ENCODE data around the gene ITSN2.
"Not testable (repeated sequence)": the region's sequence is repeated elsewhere in the genome, so short reads cannot be mapped to it uniquely, and the experiment has no call there.

The ITSN2 gene

DNA sequence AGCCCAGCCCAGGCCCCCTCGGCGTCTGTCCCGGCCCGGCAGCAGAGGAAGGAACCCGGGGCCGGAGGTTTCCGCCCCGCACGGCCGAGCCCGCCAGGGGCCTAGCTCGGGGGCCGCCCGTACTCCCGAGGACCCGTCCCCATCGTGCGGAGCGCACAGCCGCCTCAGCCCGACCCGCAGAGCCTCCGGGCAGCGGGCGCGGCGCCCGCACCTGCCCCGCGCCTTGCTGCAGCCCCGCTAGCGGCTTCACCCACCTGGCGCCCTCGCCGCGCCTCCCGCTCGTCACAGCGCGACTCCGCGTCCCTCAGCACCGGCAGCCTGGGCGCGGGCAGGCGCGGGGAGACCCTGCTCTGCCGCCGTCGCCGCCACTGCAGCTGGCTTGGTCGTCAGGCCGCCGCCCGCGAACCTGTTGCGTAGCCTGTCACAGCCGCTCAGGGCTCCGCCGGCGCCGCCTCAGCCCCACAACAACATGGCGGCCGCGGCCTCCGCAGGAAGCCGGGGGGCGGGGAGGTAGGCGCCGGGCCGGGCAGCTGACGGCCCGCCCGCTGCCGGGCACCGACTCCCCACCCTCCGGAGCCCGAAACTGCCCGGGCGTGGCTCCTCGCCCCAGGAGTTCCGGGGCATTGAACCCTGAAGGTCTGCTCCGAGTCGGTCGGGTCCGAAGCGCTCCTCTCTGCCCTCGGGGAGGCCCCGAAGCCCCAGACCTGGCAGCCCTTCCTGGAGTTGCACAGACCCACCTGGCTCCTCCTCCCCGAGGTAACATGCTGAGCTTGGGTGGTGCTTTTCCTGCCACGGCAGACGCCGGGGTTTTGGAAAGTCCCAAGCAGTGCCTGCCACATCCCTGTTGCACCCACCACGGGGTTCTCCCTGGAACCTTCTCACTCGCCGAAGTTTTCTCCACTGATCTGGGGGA, at the start of gene ITSN2:
TSS of gene ITSN2 (minus strand) at position 487 of the 913 bp plus-strand sequence. CDS start 32,454 bp downstream, outside the sequence.
- peak; percentile 14 to 78 for DNase-seq

DNA sequence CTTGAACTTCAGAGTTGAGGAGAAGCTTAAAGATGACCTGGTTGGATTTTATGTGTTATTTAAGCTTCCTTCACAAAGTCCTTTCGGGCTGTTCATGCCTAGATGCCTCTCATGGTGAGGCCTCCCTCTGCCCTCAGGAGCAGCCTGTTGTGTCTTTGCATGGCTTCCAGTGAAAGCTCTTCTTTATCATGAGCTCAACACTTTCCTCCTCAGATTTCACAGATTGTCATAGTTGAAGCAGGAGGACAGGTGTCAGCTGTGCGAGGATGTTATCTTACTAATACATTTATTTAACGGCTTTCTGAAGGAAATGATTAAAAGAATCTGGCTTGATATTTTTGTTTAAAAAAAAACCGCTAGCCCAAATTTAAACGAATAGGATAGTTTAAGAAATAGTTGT, 48.8 kb upstream of the ITSN2 start:
- DNase-seq: no peak

- DNase-seq: not testable (repeated sequence)
Observed at GRCh38 chr2:24408704-24409103, 48.4 kb upstream of the ITSN2 start.

DNA sequence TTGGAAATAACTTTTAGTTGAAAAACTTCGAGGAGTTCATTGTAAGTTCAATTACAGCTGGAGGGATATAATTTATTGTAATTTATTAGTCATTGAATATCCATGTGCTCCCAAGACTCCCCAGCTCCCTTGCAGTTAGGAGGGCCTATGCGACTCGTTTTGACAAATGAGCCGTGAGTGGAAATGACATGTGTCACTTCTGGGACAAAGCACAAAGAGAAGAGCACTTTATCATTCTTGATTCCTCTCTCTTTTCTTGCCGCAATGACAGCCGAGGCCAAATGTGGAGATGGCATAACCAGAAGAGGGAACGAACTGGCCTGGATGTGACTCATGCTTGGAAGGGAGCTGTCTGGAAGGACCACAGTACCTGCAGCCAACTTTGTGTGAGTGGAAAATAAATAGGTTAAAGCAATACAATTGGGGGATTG, 44.2 kb upstream of the ITSN2 start:
- DNase-seq: no peak

DNA sequence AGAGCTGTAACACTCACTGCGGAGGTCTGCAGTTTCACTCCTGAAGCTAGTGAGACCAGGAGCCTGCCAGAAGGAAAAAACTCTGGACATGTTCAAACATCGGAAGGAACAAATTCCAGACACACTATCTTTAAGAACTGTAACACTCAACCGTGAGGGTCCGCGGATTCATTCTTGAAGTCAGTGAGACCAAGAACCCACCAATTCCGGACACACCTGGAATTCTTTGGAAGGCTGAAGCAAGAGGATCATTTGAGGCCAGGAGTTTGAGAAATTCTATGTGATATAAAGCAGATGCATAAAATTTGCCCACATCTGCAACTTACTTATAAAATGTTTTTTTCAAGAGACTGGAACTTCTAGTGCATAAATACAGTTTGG, 43.5 kb upstream of the ITSN2 start:
- DNase-seq: no peak

GRCh38 chr2:24403168-24403831, 43.0 kb upstream of the ITSN2 start:
- no peak for DNase-seq

DNA sequence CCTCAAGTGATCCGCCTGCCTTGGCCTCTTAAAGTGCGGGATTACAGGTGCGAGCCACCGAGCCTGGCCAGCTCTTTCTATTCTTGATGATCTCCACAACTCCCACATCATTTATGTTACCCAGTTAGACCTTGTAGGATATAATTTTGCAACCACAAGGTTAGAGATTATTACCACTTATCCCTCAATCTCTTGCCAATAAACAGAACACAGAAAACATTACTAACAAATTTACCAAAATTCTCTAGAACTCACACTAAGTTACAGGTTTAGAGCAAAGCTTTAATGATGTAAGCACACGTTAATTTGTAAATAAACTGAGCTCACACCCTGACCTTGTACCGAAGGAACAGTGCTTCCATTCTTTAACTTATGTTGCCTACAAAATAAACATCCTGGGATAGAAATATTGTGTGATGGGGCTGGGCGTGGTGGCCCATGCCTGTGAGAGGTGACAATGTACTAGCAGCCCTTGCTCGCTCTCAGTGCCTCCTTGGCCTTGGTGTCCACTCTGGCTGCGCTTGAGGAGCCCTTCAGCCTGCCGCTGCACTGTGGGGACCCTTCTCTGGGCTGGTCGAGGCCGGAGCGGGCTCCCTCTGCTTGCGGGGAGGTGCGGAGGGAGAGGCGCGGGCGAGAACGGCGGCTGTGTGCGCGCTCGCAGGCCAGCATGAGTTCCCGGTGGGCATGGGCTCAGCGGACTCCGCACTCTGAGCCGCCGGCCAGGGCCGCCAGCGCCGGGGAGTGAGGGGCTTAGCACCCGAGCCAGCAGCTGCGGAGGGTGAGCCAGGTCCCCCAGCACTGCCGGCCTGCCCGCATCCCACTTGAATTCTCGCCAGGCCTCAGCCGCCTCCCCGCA, 42.1 kb upstream of the ITSN2 start:
- no peak for DNase-seq

DNA sequence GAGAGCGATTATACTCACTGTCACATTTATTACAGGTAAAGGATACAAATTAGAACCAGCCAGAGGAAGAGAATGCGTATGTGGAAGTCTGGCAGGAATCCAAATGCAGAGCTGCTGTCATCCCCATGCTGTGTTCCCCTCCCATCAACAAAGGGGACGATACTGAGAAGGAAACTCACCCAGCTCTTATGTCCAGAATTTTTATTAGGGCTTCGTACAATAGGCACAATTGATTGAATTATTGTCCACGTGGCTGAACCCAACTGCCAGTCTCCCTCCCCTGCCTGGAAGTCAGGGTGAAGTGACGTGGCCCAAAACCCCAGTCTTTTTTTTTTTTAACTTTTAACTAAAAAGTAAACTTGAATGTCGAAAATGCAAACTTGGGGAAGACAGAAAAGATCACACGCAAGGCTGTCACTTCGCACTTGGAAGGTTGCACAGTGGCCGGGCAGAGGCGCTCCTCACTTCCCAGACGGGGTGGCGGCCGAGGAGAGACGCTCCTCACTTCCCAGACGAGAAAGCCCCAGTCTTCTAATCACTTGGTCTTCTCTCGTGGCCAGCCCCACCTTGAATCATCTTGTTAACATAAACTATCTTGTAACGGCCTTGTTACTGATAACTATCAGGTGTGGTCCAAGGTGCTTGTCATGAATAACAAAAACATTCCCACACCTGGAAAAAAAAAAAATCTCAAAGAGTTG, 40.0 kb upstream of the ITSN2 start:
- peak in 1 of 2 experiments; percentile 59 for DNase-seq

- DNase-seq: peak; percentile 63 to 71
Observed at GRCh38 chr2:24399434-24400206, 39.3 kb upstream of the ITSN2 start.

DNA sequence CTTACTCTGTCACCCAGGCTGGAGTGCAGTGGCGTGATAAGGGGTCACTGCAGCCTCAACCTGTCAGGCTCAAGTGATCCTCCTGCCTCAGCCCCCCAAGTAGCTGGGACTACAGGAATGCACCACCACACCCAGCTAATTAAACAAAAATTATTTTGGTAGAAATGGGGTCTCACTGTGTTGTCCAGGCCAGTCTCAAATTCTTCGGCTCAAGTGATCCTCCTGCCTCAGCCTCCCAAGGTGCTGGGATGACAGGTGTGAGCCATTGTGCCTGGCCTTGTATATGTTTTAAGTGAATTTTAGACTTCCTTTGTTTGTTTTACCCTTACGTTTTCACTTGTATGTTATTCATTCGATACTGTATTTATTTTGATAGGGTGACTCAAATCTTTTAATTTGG, 34.7 kb upstream of the ITSN2 start:
- no peak for DNase-seq

DNA sequence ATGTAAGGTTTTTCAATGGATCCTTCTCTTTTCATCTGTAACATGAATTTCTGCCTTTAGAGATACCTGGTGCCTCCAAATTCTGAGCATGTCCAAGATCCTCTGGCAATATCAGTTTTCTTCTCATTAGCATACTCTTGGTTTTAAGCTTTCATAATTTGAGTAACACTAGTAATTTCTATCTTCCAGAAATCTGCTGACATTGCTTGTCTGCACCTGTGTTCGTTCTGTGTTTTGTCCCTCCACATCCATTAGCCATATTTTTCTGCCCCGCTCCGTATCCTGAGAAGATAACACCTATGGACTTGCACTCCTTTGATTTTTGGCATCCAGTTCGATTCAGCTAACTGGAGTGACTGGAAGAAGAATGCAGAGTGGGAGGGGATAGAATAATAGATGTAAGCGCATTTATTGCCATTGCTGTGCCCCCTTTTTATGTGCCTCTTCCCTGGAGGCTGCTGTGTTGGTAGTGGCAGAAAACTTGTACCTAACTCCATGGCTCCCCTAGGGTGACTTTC, 32.3 kb upstream of the ITSN2 start:
- no peak for DNase-seq

- no peak for DNase-seq
Observed at GRCh38 chr2:24385366-24385765, 25.0 kb upstream of the ITSN2 start.

DNA sequence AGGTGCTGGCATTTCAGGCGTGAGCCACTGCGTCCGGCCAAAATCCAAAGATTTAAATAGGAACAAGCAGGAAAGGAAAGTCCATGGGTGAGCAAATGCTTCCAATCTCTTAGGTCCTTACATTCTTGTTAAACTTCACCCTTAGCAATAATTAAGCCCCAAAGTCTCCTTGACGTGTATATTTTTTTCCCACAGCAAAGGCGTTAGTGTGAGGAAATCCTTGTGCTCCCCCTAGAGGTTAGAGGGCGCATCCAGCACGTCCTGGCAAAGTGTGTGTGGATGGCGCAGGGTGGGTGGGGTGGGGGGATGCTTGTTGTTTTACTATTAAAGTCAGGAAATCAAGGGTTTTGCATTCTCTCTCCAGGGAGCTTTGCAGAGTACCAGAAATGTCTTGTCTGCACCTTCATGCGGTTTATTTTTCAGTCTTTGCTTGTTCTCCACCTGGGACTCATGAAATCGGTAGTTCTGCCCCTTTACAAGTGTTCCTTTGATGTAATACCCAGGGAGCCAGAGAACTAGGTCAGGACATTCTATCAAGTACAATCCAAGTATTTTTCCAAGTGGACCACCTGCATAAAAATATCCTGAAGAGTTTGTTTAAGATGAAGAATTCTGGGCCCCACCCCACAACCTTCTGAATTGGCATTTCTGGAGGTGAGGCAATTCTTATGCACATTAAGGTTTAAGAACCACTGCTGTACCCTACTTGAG, 22.2 kb upstream of the ITSN2 start:
- DNase-seq: peak; percentile 50 to 67

GRCh38 chr2:24380820-24381219, 20.5 kb upstream of the ITSN2 start:
- DNase-seq: no peak

DNA sequence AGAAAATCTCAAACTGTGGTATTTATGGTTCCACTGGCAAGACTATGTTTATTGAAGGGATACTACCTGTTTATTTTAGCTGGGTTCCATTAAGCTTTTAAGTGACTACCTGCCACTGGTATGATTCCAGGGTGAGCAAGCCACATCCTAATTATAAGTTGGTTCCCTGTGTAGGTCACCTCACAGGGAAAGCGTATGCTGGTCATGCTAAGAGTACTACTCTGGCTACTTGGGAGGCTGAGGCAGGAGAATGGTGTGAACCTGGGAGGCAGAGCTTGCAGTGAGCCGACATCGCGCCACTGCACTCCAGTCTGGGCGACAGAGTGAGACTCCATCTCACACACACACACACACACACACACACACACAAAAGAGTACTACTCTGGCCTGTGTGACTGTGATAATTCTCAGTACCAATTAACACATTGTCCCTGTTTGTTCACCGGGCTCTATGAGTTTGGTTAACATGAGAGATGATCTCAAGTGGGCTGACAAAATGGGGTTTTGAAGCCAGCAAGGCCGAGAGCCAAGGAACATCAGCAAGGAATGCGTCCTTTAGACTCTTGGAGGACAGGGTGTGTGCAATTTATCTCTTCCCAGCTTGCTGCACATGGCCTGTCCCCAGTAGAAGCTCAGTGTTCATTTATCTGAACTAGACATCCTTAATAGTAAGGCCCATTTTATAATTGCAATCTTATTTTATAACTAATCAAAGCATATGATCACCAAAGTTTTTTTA, 15.2 kb upstream of the ITSN2 start:
- no peak for DNase-seq

- DNase-seq: no peak
Observed at GRCh38 chr2:24374301-24374700, 14.0 kb upstream of the ITSN2 start.

GRCh38 chr2:24372033-24372432, 11.7 kb upstream of the ITSN2 start:
- DNase-seq: no peak

DNA sequence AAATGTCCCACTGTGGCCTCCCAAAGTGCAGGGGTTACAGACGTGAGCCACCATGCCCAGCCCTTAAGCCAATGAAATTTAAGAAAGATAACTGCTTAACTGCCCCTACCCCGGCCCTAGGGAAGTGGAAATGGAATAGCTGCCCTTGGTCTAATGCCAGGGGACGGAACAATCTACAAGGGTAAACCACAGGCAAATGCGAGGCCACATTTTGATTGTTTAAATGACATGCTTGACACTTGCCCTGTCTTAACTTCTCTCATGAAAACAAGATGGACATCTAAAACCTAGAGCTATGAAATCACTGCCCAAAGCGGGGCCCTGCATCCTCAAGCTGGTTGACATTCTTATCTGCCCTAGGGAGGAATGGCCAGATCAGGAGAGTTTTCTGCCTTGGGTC, 5.5 kb upstream of the ITSN2 start:
- DNase-seq: no peak

DNA sequence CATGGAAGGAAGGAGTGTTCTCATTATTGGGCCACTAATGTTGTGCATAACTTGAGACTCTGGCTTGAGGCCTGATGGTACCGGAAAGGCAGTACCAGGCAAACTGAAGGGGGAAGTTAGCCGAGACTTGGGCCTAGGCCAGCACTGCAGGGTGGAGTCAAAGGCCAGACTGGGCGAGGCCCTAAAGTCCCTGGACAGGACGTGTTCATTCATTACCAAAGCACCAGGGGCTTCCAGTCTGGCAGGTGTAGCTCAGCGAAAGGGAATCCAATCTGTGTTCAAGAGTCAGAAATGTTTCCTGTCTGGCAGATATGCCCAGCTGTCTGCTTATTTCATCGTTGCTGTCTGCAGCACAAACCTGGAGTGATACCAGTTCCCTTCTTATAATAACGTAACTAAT, 4.7 kb upstream of the ITSN2 start:
- DNase-seq: peak in 1 of 2 experiments; percentile 50

GRCh38 chr2:24363301-24363700, 3.0 kb upstream of the ITSN2 start:
- DNase-seq: no peak

All from SHP77 (cell line).